IMR-90 (cell line): ENCODE data around the gene EIF4EBP2. TPM values are rescaled to one million over a fixed set of nuclear protein-coding genes. Genes with fewer than 3 reads are reported as not detected.
A peak's percentile ranks its signal among the peaks of the same experiment; 100 is the strongest.

Experiments
- ATAC-seq: fragments of 200-7000 bp; cut with Tn5 transposase; 2 replicates; pipeline ENCODE4 v1.9.1; 2020; ENCODE audit warnings: low read depth, mild to moderate bottlenecking, moderate library complexity
- BruUV-seq: library from RNA; stranded (reverse); fragments of 400-500 nt; replicated peaks from 2 replicates; lab custom pipeline; 2021; lab: Mats Ljungman, UMichigan
- CTCF ChIA-PET: fragments of 300-600 bp; formaldehyde crosslinking; extraction: SDS; loops from one replicate; lab custom pipeline; 2021; ENCODE audit warnings: antibody characterized with exemption; lab: Yijun Ruan, JAX
- POLR2A ChIA-PET: fragments of 300-600 bp; sonication (Branson Sonifier 250); formaldehyde crosslinking; loops from one replicate; lab custom pipeline; 2022; ENCODE audit warnings: antibody characterized with exemption; ENCODE audit not compliant: unreplicated experiment; lab: Charles Lee
- DNase-seq: peaks from one replicate; pipeline ENCODE4 v3.0.0; 2013
- H2AFZ ChIP-seq: replicated peaks from 2 replicates; pipeline ENCODE3; 2013; ENCODE audit warnings: low read length, mild to moderate bottlenecking; ENCODE audit not compliant: poor library complexity
- H2AK5ac ChIP-seq: 2 replicates; pipeline ENCODE4 v1.6.1; 2013; ENCODE audit warnings: low read depth, low read length, inconsistent platforms
- H2AK9ac ChIP-seq: replicated peaks from 2 replicates; pipeline ENCODE3; 2013; ENCODE audit warnings: mild to moderate bottlenecking, low read depth, low read length, moderate library complexity; ENCODE audit not compliant: poor library complexity
- H2BK120ac ChIP-seq: 2 replicates; pipeline ENCODE4 v1.6.1; 2013; ENCODE audit warnings: low read depth, low read length, inconsistent platforms
- H2BK15ac ChIP-seq: 3 replicates; pipeline ENCODE4 v1.6.1; 2013; ENCODE audit warnings: low read depth, low read length, inconsistent platforms
- H2BK20ac ChIP-seq: 2 replicates; pipeline ENCODE4 v1.6.1; 2013; ENCODE audit warnings: low read depth, mild to moderate bottlenecking, inconsistent platforms, low read length, moderate library complexity
- H2BK5ac ChIP-seq: 2 replicates; pipeline ENCODE4 v1.6.1; 2013; ENCODE audit warnings: mild to moderate bottlenecking, low read depth, low read length, inconsistent platforms; ENCODE audit not compliant: poor library complexity, severe bottlenecking
- H3K14ac ChIP-seq: replicated peaks from 2 replicates; pipeline ENCODE4 v1.6.1; 2013; ENCODE audit warnings: low read depth, low read length, inconsistent platforms
- H3K18ac ChIP-seq: 2 replicates; pipeline ENCODE4 v1.6.1; 2013; ENCODE audit warnings: low read depth, low read length, control low read depth
- H3K23ac ChIP-seq: 2 replicates; pipeline ENCODE4 v1.6.1; 2013; ENCODE audit warnings: low read depth, low read length, inconsistent platforms
- H3K27ac ChIP-seq: 2 replicates; pipeline ENCODE4 v1.5.1; 2013; ENCODE audit warnings: mild to moderate bottlenecking, control low read depth, low read length; ENCODE audit not compliant: insufficient read depth
- H3K27me3 ChIP-seq: 2 replicates; pipeline ENCODE4 v1.6.1; 2013; ENCODE audit warnings: low read length; ENCODE audit not compliant: control insufficient read depth, insufficient read depth
- H3K36me3 ChIP-seq: 2 replicates; pipeline ENCODE4 v1.6.1; 2013; ENCODE audit warnings: low read length, mixed read lengths; ENCODE audit not compliant: control insufficient read depth, insufficient read depth
- H3K4ac ChIP-seq: 2 replicates; pipeline ENCODE4 v1.6.1; 2013; ENCODE audit warnings: low read depth, low read length, inconsistent platforms
- H3K4me1 ChIP-seq: 2 replicates; pipeline ENCODE4 v1.6.1; 2013; ENCODE audit warnings: low read length, mixed read lengths; ENCODE audit not compliant: control insufficient read depth, insufficient read depth
- H3K4me2 ChIP-seq: 2 replicates; pipeline ENCODE4 v1.6.1; 2013; ENCODE audit warnings: low read depth, mild to moderate bottlenecking, control low read depth, low read length, moderate library complexity
- H3K4me3 ChIP-seq: 2 replicates; pipeline ENCODE4 v1.5.1; 2013; ENCODE audit warnings: low read depth, mild to moderate bottlenecking, control low read depth, low read length, moderate library complexity; ENCODE audit not compliant: insufficient read depth
- H3K56ac ChIP-seq: 2 replicates; pipeline ENCODE4 v1.6.1; 2013; ENCODE audit warnings: low read length, inconsistent platforms; ENCODE audit not compliant: insufficient read depth; ENCODE audit errors: extremely low read depth
- H3K79me1 ChIP-seq, 2 experiments: 2 replicates each; pipeline ENCODE4 v1.6.1; 2013; ENCODE audit warnings: low read length in 2 of 2, inconsistent platforms in 1 of 2, low read depth in 1 of 2
- H3K9ac ChIP-seq: 2 replicates; pipeline ENCODE4 v1.6.1; 2013; ENCODE audit warnings: low read depth, low read length, control low read depth
- H3K9me1 ChIP-seq: 2 replicates; pipeline ENCODE4 v1.6.1; 2013; ENCODE audit warnings: low read length, inconsistent platforms; ENCODE audit not compliant: insufficient read depth
- H3K9me3 ChIP-seq: 2 replicates; pipeline ENCODE4 v1.6.1; 2013; ENCODE audit warnings: low read length; ENCODE audit not compliant: control insufficient read depth, insufficient read depth
- H4K20me1 ChIP-seq: 2 replicates; pipeline ENCODE4 v1.6.1; 2013; ENCODE audit warnings: low read length, inconsistent platforms; ENCODE audit not compliant: insufficient read depth
- H4K5ac ChIP-seq: 2 replicates; pipeline ENCODE4 v1.6.1; 2013; ENCODE audit warnings: mild to moderate bottlenecking, low read depth, low read length, control low read depth
- H4K8ac ChIP-seq, 2 experiments: 2 replicates each; pipeline ENCODE4 v1.6.1; 2013; ENCODE audit warnings: low read depth in 2 of 2, low read length in 2 of 2, control low read depth in 1 of 2, inconsistent platforms in 1 of 2
- H4K91ac ChIP-seq: 2 replicates; pipeline ENCODE4 v1.6.1; 2013; ENCODE audit warnings: low read depth, low read length, inconsistent platforms; ENCODE audit not compliant: insufficient read depth
- CEBPB ChIP-seq: IDR thresholded peaks from 2 replicates; pipeline ENCODE4 v1.6.1; 2012; ENCODE audit warnings: low read depth, low read length, improper control_type of control experiment
- CHD1 ChIP-seq: IDR thresholded peaks from 2 replicates; pipeline ENCODE4 v1.6.1; 2012; ENCODE audit warnings: low read depth, low read length, improper control_type of control experiment
- MAZ ChIP-seq: IDR thresholded peaks from 2 replicates; pipeline ENCODE4 v1.6.1; 2012; ENCODE audit warnings: low read depth, mild to moderate bottlenecking, low read length, improper control_type of control experiment, moderate library complexity, borderline replicate concordance
- MXI1 ChIP-seq: IDR thresholded peaks from 2 replicates; pipeline ENCODE4 v1.6.1; 2012; ENCODE audit warnings: low read depth, mild to moderate bottlenecking, low read length, moderate library complexity, borderline replicate concordance
- NFE2L2 ChIP-seq: fragments of 150-350 bp; IDR thresholded peaks from 2 replicates; pipeline ENCODE4 v1.6.1; 2016; ENCODE audit warnings: low read depth, mild to moderate bottlenecking, low read length
- RAD21 ChIP-seq: IDR thresholded peaks from 2 replicates; pipeline ENCODE4 v1.6.1; 2012; ENCODE audit warnings: low read length, improper control_type of control experiment
- WGBS, 2 experiments: methylation state at CpG; one replicate each; pipeline versions ENCODE4 v1.1.5 to v1.1.7; 2013; ENCODE audit warnings: missing lambda C conversion rate in 2 of 2; ENCODE audit not compliant: insufficient read length in 1 of 2; ENCODE audit errors: extremely low coverage in 2 of 2; 5-methylcytosine and 5-hydroxymethylcytosine counted together
- dilution Hi-C: fragments of 300-500 bp; cut with HindIII; formaldehyde crosslinking; loops from one replicate; pipeline ENCODE4 v1.14.3; 2018; ENCODE audit warnings: low sequenced_read_pairs; ENCODE audit not compliant: unreplicated experiment
- in situ Hi-C: fragments of 300-500 bp; cut with MboI; formaldehyde crosslinking; loops from 3 replicates; pipeline ENCODE4 v1.14.3; 2019; ENCODE audit warnings: low sequenced_read_pairs, inconsistent platforms, mixed read lengths
- intact Hi-C: fragments of 100-400 bp; cut with micrococcal nuclease; formaldehyde crosslinking; loops from 2 replicates; pipeline ENCODE4 v1.10.0; 2022
- polyA plus RNA-seq, 3 experiments: library from polyadenylated mRNA; depleted of rRNA; stranded (reverse); fragments of >200 nt; gene quantifications; 2 replicates each; pipeline ENCODE4 v1.2.3, GENCODE V29; 2012; ENCODE audit warnings: low replicate concordance in 1 of 3
- total RNA-seq: library from RNA; depleted of rRNA; stranded (reverse); fragments of >200 nt; gene quantifications from 2 replicates; pipeline ENCODE4 v1.2.3, GENCODE V29; 2012
- TF ChIP-seq, protein P1 (sequence below): fragments of 150-350 bp; IDR thresholded peaks from 2 replicates; pipeline ENCODE4 v1.6.1; 2016; ENCODE audit warnings: low read depth, mild to moderate bottlenecking, low read length, moderate library complexity, borderline replicate concordance
- TF ChIP-seq, protein P2 (sequence below): fragments of 150-350 bp; IDR thresholded peaks from 2 replicates; pipeline ENCODE4 v1.6.1; 2017; ENCODE audit warnings: mild to moderate bottlenecking, antibody characterized with exemption, low read length, low read depth

Gene EIF4EBP2
- total and polyA plus RNA-seq, 2 of the 4 experiments (the other 2 are of a cell fraction) = 13.7 to 15.6 TPM

DNA sequence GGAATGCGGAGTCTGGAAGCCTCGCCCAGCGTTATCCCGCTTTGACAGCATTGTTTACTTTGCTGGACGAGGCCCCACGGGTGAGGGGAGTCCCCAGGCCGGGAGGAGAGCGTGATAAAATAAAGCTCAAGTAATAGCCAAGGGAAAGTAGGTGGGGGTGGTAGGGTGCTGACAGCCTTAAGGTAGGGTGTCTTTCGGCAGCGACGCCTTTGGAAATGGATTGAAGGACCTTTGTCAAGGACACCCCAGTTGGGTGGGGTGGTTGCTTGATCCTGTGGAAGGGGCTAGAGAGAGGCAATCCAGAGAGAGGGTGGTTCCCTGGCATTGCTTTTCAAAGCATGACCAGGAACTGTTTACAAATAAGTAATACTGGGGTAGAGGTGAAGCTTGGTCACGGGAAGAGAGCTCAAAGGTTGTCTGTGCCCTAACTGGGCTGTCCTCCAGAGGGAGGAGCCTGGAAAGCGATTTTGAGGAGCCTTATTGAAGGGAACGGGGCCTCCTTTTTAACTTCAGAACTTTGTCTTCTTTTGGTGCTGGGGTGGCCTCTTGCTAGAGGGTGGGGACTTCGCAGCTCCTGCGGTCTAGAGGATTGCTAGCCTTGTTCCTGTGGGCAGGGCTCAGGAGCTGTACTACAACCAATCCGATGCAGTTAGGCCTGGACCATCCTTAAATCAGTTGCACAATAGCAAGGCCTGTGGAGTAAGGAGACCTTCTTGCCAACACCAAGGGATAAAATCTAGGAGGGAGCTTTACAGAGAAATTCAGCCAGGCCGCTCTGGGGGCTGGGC is 1.3 kb downstream of the EIF4EBP2 start:
- no peak overlapping the region for H2BK15ac ChIP-seq
- whole genome bisulfite sequencing, 2 experiments = 0% methylated on average over 11 of the region's 18 CpGs; no CpG with 5 or more reads in 1 of the 2 experiments
- TF ChIP-seq, protein P1, sequence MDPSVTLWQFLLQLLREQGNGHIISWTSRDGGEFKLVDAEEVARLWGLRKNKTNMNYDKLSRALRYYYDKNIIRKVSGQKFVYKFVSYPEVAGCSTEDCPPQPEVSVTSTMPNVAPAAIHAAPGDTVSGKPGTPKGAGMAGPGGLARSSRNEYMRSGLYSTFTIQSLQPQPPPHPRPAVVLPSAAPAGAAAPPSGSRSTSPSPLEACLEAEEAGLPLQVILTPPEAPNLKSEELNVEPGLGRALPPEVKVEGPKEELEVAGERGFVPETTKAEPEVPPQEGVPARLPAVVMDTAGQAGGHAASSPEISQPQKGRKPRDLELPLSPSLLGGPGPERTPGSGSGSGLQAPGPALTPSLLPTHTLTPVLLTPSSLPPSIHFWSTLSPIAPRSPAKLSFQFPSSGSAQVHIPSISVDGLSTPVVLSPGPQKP = no peak
- no peak for TF ChIP-seq NFE2L2
- peak; percentile 23; the same call in 1 of the 2 replicates for TF ChIP-seq CHD1
- TF ChIP-seq CEBPB = peak; percentile 100
- TF ChIP-seq, protein P2, sequence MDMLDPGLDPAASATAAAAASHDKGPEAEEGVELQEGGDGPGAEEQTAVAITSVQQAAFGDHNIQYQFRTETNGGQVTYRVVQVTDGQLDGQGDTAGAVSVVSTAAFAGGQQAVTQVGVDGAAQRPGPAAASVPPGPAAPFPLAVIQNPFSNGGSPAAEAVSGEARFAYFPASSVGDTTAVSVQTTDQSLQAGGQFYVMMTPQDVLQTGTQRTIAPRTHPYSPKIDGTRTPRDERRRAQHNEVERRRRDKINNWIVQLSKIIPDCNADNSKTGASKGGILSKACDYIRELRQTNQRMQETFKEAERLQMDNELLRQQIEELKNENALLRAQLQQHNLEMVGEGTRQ = 0 out of 2 replicates have a peak, but pooled peaks have one; percentile 24
- TF ChIP-seq MAZ = no peak
- TF ChIP-seq MXI1 = peak; percentile 89; the same call in 1 of the 2 replicates
- no peak for TF ChIP-seq RAD21
- no peak overlapping the region for H4K8ac ChIP-seq
- no TSS peak for BruUV-seq
- H4K5ac ChIP-seq = no peak overlapping the region
- ChIA-PET POLR2A (interaction anchor here (0.9 kb wide), 1 partner anchor 10 kb away, joined by 4 read pairs; no protein-coding TSS in a partner anchor), CTCF (interaction anchor here (1.5 kb wide), 1 partner anchor 259 kb away, joined by 3 read pairs; the partner anchor contains the start of gene TYSND1)
- DNase-seq (peak; percentile 96), ATAC-seq (peak; percentile 84)
- peak overlapping the region; percentile 96 for H3K23ac ChIP-seq
- no peaks in the 10 kb centered on the region for H3K4me1 ChIP-seq
- H2AFZ ChIP-seq = peak overlapping the region; percentile 65
- H3K9ac ChIP-seq = peak overlapping the region; percentile 83
- H3K27me3 ChIP-seq = no peaks in the 10 kb centered on the region
- H3K36me3 ChIP-seq = no peaks in the 10 kb centered on the region
- H3K4me2 ChIP-seq = peak overlapping the region; percentile 90
- no peaks in the 10 kb centered on the region for H3K9me1 ChIP-seq
- peak overlapping the region; percentile 77; the same call in 1 of the 2 replicates for H3K56ac ChIP-seq
- intact Hi-C loops = no loop called here
- in situ Hi-C loops = no loop called here
- H3K18ac ChIP-seq = peak overlapping the region; percentile 3; the same call in 1 of the 2 replicates
- H3K9me3 ChIP-seq = no peaks in the 10 kb centered on the region
- H2AK5ac ChIP-seq = peak overlapping the region; percentile 33
- peaks cover 3 to 32% of the 10 kb centered on the region in 2 experiments; a peak in 3 of 4 replicates for H3K79me1 ChIP-seq
- H3K4me3 ChIP-seq = peak overlapping the region; percentile 81
- H3K27ac ChIP-seq = peak overlapping the region; percentile 73
- peak overlapping the region; percentile 49 for H3K4ac ChIP-seq
- H2BK20ac ChIP-seq = no peak overlapping the region
- H2BK120ac ChIP-seq = 0 out of 2 replicates have a peak overlapping the region, but pooled peaks have one; percentile 1
- H3K14ac ChIP-seq = peak overlapping the region; percentile 98
- peaks cover 45% of the 10 kb centered on the region for H4K20me1 ChIP-seq
- peak overlapping the region; percentile 19 for H2BK5ac ChIP-seq
- H2AK9ac ChIP-seq = peak overlapping the region; percentile 87
- no peak overlapping the region for H4K91ac ChIP-seq
- dilution Hi-C loops = no loop called here
